SK-N-MC (cell line): ENCODE data around the gene PRR15L.

Experiments used
- EZH2 ChIP-seq: fragments of 200-600 bp; sonication (generic); IDR thresholded peaks from one replicate; pipeline ENCODE4 v1.6.1; 2017; ENCODE audit warnings: antibody characterized with exemption
- FOXP2 ChIP-seq: optimal IDR thresholded peaks from 2 replicates; pipeline ENCODE3; 2011; ENCODE audit warnings: mild to moderate bottlenecking, moderate library complexity; ENCODE audit not compliant: insufficient read depth; ENCODE audit errors: extremely low read length, control extremely low read depth
- POLR2AphosphoS5 ChIP-seq: IDR thresholded peaks from 2 replicates; pipeline ENCODE4 v1.6.1; 2012; ENCODE audit warnings: mild to moderate bottlenecking, low read depth, low read length, borderline replicate concordance

DNA sequence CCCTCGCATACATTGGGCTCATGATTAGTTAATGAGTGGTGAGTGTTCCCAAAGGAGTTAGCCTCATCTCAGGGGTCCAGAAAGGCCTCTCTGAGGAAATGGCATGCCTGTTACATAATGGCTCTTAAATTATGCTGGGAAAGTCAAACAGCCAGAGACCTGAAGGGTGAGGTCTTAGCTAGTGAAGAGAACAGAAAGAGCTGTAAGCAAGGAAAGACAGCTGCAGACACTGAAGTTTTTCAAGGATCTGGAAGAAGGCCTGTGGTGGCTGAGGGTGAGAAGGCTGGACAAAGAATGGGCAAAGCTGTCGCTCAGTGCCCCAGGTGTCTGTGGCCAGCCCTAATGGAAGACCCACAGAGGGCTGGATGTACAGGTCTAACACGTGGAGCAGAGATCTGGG is 51.2 kb downstream of the PRR15L start:
- TF ChIP-seq POLR2AphosphoS5 (no peak), EZH2 (no peak), FOXP2 (no peak)
